Stomach (tissue), 9 donors: ENCODE data around the gene KLHL17. TPM values are rescaled to one million over a fixed set of nuclear protein-coding genes. Genes with fewer than 3 reads are reported as not detected.

Source experiments
- DNase-seq, 2 donors: peaks; one replicate each; pipeline versions ENCODE4 v3.0.0 to v3.0.0-alpha.2; 2013 to 2019
- H3K27ac ChIP-seq, 5 donors: fragments of 200-600 bp in 4 of 5; sonication (generic) in 4 of 5; one replicate each; pipeline ENCODE4 v1.5.1; 2013 to 2019; ENCODE audit warnings: mild to moderate bottlenecking in 1 of 5, moderate library complexity in 1 of 5
- H3K27me3 ChIP-seq, 3 donors: fragments of 200-600 bp; sonication (generic); one replicate each; pipeline ENCODE4 v1.5.1; 2017 to 2019; ENCODE audit warnings: mixed run types in 1 of 3
- H3K36me3 ChIP-seq, 4 donors: fragments of 200-600 bp; sonication (generic); 1 replicate in 3 of 4; 2 replicates in 1 of 4; pipeline ENCODE4 v1.5.1; 2016 to 2019
- H3K4me1 ChIP-seq, 4 donors: fragments of 200-600 bp; sonication (generic); one replicate each; pipeline ENCODE4 v1.5.1; 2016 to 2019
- H3K4me3 ChIP-seq, 4 donors: fragments of 200-600 bp; sonication (generic) in 3 of 4; one replicate each; pipeline ENCODE4 v1.5.1; 2016 to 2019; ENCODE audit warnings: mild to moderate bottlenecking in 1 of 4
- H3K9me3 ChIP-seq, 4 donors: fragments of 200-600 bp; sonication (generic); one replicate each; pipeline ENCODE4 v1.5.1; 2016 to 2019
- CTCF ChIP-seq, 7 experiments: fragments of 450-650 bp in 4 of 7; fragments of 200-600 bp in 3 of 7; sonication (generic) in 3 of 7; IDR thresholded peaks; one replicate each; pipeline ENCODE4 v1.5.1; 2016 to 2019; ENCODE audit warnings: antibody characterized with exemption in 7 of 7, control low read depth in 2 of 7, mild to moderate bottlenecking in 1 of 7
- EP300 ChIP-seq: sonication (generic); formaldehyde crosslinking; IDR thresholded peaks from one replicate; pipeline ENCODE4 v1.6.1; 2017; ENCODE audit warnings: antibody characterized with exemption
- POLR2A ChIP-seq, 4 donors: fragments of 450-650 bp; IDR thresholded peaks; one replicate each; pipeline ENCODE4 v1.6.1; 2016; ENCODE audit warnings: antibody characterized with exemption in 4 of 4, control low read depth in 2 of 4, mild to moderate bottlenecking in 1 of 4, moderate library complexity in 1 of 4
- POLR2AphosphoS5 ChIP-seq, 3 donors: sonication (generic); formaldehyde crosslinking; IDR thresholded peaks; one replicate each; pipeline ENCODE4 v1.6.1; 2016; ENCODE audit warnings: antibody characterized with exemption in 3 of 3
- WGBS, 5 donors: extraction: QIAGEN DNeasy Blood & Tissue Kit in 3 of 5; methylation state at CpG; one replicate each; pipeline versions ENCODE4 v1.1.5 to v1.1.7; 2013 to 2018; 5-methylcytosine and 5-hydroxymethylcytosine counted together
- intact Hi-C: fragments of 100-400 bp; cut with DNase I; formaldehyde crosslinking; loops from one replicate; pipeline ENCODE4 v1.15.1; 2023; ENCODE audit warnings: low total_unique reads
- polyA plus RNA-seq, 3 donors: library from polyadenylated mRNA; stranded (reverse); fragments of 200-250 nt; gene quantifications; one replicate each; pipeline ENCODE4 v1.2.3, GENCODE V29; 2013
- total RNA-seq, 5 donors: library from RNA; depleted of rRNA; stranded (reverse); fragments of >200 nt; gene quantifications; one replicate each; pipeline versions ENCODE4 v1.1.0 to v1.2.3, GENCODE V29; 2014 to 2016
- donor health status: healthy with polysubstance abuse.
- donor health status: Bipolar disorder and iron deficiency.
- donor health status: healthy.

KLHL17 gene
- total and polyA plus RNA-seq, 8 donors: 1.7 to 99.9 (median 7.6) TPM

DNA sequence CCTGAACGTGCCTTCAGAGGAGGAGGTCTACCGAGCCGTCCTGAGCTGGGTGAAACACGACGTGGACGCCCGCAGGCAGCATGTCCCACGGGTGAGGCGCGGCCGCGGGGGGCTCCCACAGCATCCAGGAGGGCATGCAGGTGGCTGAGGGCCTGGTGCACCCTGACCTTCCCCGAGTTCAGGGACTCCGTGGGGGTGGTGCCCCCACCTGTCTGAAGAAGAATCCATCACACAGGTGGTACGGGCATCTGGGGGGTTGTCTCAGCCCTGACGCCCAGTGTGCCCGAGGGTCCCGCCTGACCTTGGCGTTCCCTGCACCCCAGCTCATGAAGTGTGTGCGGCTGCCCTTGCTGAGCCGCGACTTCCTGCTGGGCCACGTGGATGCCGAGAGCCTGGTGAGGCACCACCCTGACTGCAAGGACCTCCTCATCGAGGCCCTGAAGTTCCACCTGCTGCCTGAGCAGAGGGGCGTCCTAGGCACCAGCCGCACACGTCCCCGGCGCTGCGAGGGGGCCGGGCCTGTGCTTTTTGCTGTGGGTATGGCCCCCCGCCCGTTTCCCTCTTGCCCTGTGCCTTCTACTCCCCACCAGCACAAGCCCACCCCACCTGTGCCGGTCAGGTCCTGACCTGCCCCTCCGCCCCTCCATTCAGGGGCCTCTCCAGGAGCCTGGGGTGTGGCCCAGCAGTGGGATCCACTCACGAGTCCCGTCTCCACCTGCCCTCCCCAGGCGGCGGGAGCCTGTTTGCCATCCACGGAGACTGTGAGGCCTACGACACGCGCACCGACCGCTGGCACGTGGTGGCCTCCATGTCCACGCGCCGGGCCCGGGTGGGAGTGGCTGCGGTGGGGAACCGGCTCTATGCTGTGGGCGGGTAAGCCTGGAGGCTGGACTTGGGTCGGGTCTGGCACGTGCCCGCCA is 2.3 kb downstream of the KLHL17 start:
- intact Hi-C loops: no loop called here
- Histone ChIP-seq H3K4me1 (peaks cover 41 to 57% (median 54%) of the 10 kb centered on the region in 4 donors), H3K27ac (no peak overlapping the region), H3K9me3 (no peaks in the 10 kb centered on the region), H3K4me3 (no peak overlapping the region), H3K36me3 (peaks cover 9 to 30% (median 25%) of the 10 kb centered on the region in 4 donors), H3K27me3 (peaks cover 0 to 19% (median 2%) of the 10 kb centered on the region in 3 donors)
- WGBS, 5 donors: 95 to 96% (median 96%) methylated on average over 35 to 57 of the region's 57 CpGs
- TF ChIP-seq POLR2AphosphoS5 (IDR thresholded peaks at IDR 0.05): no peak
- TF ChIP-seq POLR2A (IDR thresholded peaks at IDR 0.05): no peak
- TF ChIP-seq EP300: no peak
- TF ChIP-seq CTCF (IDR thresholded peaks at IDR 0.05): no peak
- no peak for DNase-seq

GRCh38 chr1:963301-963651 is 2.9 kb downstream of the KLHL17 start:
- TF ChIP-seq POLR2AphosphoS5 (IDR thresholded peaks at IDR 0.05): no peak
- TF ChIP-seq EP300: no peak
- TF ChIP-seq CTCF (IDR thresholded peaks at IDR 0.05): no peak
- no peak for TF ChIP-seq POLR2A (IDR thresholded peaks at IDR 0.05)
- 81 to 92% (median 90%) methylated on average over 14 to 16 of the region's 16 CpGs for WGBS, 5 donors
- Histone ChIP-seq H3K4me3 (no peak overlapping the region), H3K9me3 (no peaks in the 10 kb centered on the region), H3K4me1 (peaks cover 35 to 55% (median 50%) of the 10 kb centered on the region in 4 donors), H3K27ac (no peak overlapping the region), H3K36me3 (peaks cover 9 to 30% (median 25%) of the 10 kb centered on the region in 4 donors), H3K27me3 (peaks cover 0 to 25% (median 6%) of the 10 kb centered on the region in 3 donors)
- no peak for DNase-seq
- intact Hi-C loops: no loop called here

DNA sequence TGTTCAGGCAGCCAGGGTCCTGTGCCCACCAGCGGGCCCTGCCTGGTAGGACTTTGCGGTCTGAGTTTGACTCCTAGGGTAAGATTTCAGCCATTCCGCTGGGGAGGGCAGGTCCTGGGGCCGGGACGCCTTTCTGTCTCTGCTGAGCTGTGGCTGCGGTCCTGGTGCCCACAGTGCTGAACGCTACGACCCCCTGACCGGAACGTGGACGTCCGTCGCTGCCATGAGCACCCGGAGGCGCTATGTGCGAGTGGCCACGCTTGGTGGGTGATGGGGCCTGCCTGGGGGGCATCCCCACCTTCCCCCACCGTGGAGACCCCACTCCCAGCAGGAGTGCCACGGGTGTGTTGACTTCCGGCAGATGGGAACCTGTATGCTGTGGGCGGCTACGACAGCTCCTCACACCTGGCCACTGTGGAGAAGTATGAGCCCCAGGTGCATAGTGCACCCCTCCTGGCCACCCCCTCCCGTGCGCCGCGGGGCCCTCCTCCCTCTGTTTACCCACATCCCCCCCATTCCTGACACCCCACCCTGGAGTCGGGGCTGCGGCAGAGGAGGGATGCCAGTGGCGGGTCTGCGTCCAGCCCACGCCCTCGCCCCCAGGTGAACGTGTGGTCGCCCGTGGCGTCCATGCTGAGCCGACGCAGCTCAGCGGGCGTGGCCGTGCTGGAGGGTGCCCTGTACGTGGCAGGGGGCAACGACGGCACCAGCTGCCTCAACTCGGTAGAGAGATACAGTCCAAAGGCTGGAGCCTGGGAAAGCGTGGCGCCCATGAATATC is 3.6 kb downstream of the KLHL17 start:
- TF ChIP-seq POLR2A (IDR thresholded peaks at IDR 0.05) (no peak), POLR2AphosphoS5 (IDR thresholded peaks at IDR 0.05) (no peak), CTCF (IDR thresholded peaks at IDR 0.05) (no peak), EP300 (no peak)
- Histone ChIP-seq H3K27me3 (peaks cover 0 to 32% (median 6%) of the 10 kb centered on the region in 3 donors), H3K9me3 (no peaks in the 10 kb centered on the region), H3K36me3 (peaks cover 9 to 30% (median 25%) of the 10 kb centered on the region in 4 donors), H3K27ac (no peak overlapping the region), H3K4me3 (no peak overlapping the region), H3K4me1 (peaks cover 32 to 51% (median 45%) of the 10 kb centered on the region in 4 donors)
- intact Hi-C loops: no loop called here
- no peak for DNase-seq
- 89 to 94% (median 93%) methylated on average over 27 to 47 of the region's 47 CpGs for WGBS, 5 donors
